Measurements from ENCODE around the gene ZBTB7A. TPM values are rescaled to one million over a fixed set of nuclear protein-coding genes. Genes with fewer than 3 reads are reported as not detected.

ZBTB7A gene
- total and polyA plus RNA-seq, 2 of the 4 experiments (the other 2 are of a cell fraction) = 3.2 to 10.3 TPM

GRCh38 chr19:4052114-4052992, 14.3 kb downstream of the ZBTB7A start (continued):
- TF ChIP-seq SMC3 (IDR thresholded peaks at IDR 0.05; ENCODE audit: low read depth, low read length) (no peak), NFE2L2 (IDR thresholded peaks at IDR 0.05; ENCODE audit: low read depth, low read length) (no peak), FOS (IDR thresholded peaks at IDR 0.05; ENCODE audit: low read depth, low read length) (no peak), USF2 (IDR thresholded peaks at IDR 0.05; ENCODE audit: low read depth, low read length) (no peak), BHLHE40 (IDR thresholded peaks at IDR 0.05; ENCODE audit: low read depth, low read length) (no peak), CEBPB (IDR thresholded peaks at IDR 0.05; ENCODE audit: low read depth, low read length) (no peak)
